ENCODE measurements around the gene ZFHX3. TPM values are rescaled to one million over a fixed set of nuclear protein-coding genes. Genes with fewer than 3 reads are reported as not detected.

The ZFHX3 gene
- total and polyA plus RNA-seq, 2 donors from 2014 or later = 2.3 to 29.3 TPM

DNA sequence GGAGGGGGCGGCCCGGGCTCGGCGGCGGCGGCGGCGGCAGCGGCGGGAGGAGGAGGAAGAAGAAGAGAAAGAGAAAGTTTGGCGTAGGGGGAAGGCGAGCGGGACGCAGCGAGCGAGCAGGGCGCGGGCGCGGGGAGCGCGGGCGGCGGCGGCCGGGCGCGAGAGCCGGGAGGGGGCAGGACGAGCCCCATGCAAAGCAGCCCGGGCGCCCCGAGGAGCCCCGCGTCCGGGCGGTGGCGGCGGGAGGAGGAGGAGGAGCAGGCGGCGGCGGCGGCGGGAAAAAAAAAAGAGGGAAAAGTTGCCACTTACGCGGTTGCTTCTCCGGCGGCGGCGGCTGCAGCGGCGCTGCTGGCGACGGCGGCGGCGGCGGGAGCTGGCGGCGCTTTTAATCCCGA lies 10.3 kb upstream of the ZFHX3 start:
- Histone ChIP-seq H3K4me1 (ENCODE audit: control insufficient read depth in 2 of 3, insufficient read depth in 2 of 3, low read depth in 1 of 3, low read length in 3 of 3) (peaks cover 10 to 18% (median 13%) of the 10 kb centered on the region in 3 donors), H3K9ac (ENCODE audit: low read length in 3 of 3) (no peak overlapping the region)
- FAIRE-seq = no peak

DNA sequence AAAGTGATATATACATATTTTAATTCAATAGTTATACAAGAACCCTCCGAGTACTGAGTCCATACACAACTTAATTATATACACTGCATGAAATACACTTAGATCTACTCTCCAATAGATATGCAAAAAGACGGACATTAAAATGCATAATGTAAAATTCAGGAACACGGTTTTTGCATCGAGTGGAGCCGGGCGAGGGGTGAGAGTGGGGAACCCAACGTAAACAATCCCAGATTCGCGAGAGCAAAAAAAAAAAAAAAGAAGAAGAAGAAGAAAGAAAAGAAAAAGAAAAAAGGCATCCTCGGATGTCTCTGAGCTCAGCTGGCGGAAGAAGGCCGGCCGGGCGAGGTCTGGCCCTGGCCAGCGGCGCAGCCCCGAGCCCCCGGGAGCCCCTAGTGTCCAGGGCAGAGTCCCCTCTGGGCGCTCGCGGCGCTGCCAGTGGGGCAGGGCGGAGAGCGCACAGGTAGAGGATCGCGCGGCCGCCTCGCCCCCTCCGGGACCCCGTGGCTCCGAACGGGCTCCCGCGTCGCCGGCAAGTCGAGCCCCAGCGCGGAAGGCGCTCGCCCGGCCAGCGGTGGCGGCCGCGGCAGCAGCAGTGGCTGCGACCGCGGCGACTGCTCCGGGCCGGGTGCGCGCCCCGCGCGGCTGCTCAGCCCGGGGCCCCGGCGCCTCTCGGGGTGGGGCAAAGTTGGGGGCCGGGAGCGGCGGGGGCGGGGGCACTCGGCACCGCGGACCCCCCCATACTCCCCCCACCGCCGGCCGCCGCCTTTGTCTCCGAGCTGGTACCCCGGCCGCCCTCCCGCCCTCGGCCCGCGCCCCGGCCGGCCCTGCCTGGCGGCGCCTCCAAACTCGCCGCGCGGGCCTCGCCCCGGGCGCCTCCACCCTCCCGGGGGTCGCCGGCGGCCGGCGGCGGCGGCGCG lies 9.6 kb upstream of the ZFHX3 start:
- intact Hi-C loops (cut with DNase I) = no loop called here
- FAIRE-seq = no peak

More for the DNA sequence above, 10.3 kb upstream of the ZFHX3 start:
- TF ChIP-seq, protein P1, sequence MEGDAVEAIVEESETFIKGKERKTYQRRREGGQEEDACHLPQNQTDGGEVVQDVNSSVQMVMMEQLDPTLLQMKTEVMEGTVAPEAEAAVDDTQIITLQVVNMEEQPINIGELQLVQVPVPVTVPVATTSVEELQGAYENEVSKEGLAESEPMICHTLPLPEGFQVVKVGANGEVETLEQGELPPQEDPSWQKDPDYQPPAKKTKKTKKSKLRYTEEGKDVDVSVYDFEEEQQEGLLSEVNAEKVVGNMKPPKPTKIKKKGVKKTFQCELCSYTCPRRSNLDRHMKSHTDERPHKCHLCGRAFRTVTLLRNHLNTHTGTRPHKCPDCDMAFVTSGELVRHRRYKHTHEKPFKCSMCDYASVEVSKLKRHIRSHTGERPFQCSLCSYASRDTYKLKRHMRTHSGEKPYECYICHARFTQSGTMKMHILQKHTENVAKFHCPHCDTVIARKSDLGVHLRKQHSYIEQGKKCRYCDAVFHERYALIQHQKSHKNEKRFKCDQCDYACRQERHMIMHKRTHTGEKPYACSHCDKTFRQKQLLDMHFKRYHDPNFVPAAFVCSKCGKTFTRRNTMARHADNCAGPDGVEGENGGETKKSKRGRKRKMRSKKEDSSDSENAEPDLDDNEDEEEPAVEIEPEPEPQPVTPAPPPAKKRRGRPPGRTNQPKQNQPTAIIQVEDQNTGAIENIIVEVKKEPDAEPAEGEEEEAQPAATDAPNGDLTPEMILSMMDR (IDR thresholded peaks at IDR 0.05; ENCODE audit: borderline replicate concordance, extremely low read depth, insufficient read depth) = no peak
- intact Hi-C loops (cut with DNase I) = no loop called here
- Histone ChIP-seq H3K36me3 (ENCODE audit: control insufficient read depth in 2 of 3, insufficient read depth in 3 of 3, low read length in 3 of 3) (no peaks in the 10 kb centered on the region), H3K27me3 (ENCODE audit: control insufficient read depth, insufficient read depth, low read length) (peaks cover 24% of the 10 kb centered on the region), H3K9me3 (ENCODE audit: control insufficient read depth in 2 of 3, insufficient read depth in 1 of 3, low read length in 3 of 3) (no peaks in the 10 kb centered on the region), H3K27ac (ENCODE audit: low read depth in 2 of 2, low read length in 2 of 2) (peak overlapping the region; percentile 66 to 87), H3K4me3 (ENCODE audit: low read length in 3 of 3) (no peak overlapping the region)
- DNase-seq = peak in 2 of 5 donors; percentile 76 to 82

DNA sequence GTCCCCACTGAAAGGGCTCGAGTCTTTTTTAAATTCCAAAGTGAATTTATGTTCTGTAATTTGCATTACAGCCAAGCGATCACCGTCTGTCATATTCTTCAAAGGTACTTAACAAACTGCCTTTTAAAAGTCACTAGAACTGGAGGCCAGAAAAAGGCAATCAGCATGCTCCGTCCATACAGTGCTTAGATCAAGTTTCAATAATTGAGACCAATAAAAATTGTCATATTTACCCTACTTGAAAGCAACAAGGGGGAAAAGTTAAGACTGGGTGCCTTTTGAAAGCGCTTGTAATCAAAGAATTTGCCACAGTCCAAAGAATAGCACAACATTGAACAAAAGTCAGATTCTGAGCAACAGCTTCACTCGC lies 9.0 kb upstream of the ZFHX3 start:
- H3K27ac ChIP-seq (ENCODE audit: low read depth in 2 of 2, low read length in 2 of 2) = peak overlapping the region; percentile 57 to 79
- H3K4me3 ChIP-seq (ENCODE audit: low read length in 3 of 3) = peak overlapping the region; percentile 45 to 72 (median 50)
- FAIRE-seq (no peak), DNase-seq (peak in 1 of 5 donors; percentile 48)
- no peaks in the 10 kb centered on the region for H3K36me3 ChIP-seq (ENCODE audit: control insufficient read depth in 2 of 3, insufficient read depth in 3 of 3, low read length in 3 of 3)
- peaks cover 15% of the 10 kb centered on the region for H3K27me3 ChIP-seq (ENCODE audit: control insufficient read depth, insufficient read depth, low read length)
- H3K9me3 ChIP-seq (ENCODE audit: control insufficient read depth in 2 of 3, insufficient read depth in 1 of 3, low read length in 3 of 3) = no peaks in the 10 kb centered on the region
- TF ChIP-seq, protein P1 (IDR thresholded peaks at IDR 0.05; ENCODE audit: borderline replicate concordance, extremely low read depth, insufficient read depth) = no peak
- intact Hi-C loops (cut with DNase I) = no loop called here
- H3K4me1 ChIP-seq (ENCODE audit: control insufficient read depth in 2 of 3, insufficient read depth in 2 of 3, low read depth in 1 of 3, low read length in 3 of 3) = peaks cover 8 to 20% (median 14%) of the 10 kb centered on the region in 3 donors
- H3K9ac ChIP-seq (ENCODE audit: low read length in 3 of 3) = peak overlapping the region; percentile 21 to 70 (median 26)

More for the DNA sequence above, 9.6 kb upstream of the ZFHX3 start:
- H3K36me3 ChIP-seq (ENCODE audit: control insufficient read depth in 2 of 3, insufficient read depth in 3 of 3, low read length in 3 of 3) = no peaks in the 10 kb centered on the region
- peak overlapping the region; percentile 57 to 79 for H3K27ac ChIP-seq (ENCODE audit: low read depth in 2 of 2, low read length in 2 of 2)
- peaks cover 22% of the 10 kb centered on the region for H3K27me3 ChIP-seq (ENCODE audit: control insufficient read depth, insufficient read depth, low read length)
- H3K4me1 ChIP-seq (ENCODE audit: control insufficient read depth in 2 of 3, insufficient read depth in 2 of 3, low read depth in 1 of 3, low read length in 3 of 3) = peaks cover 8 to 20% (median 14%) of the 10 kb centered on the region in 3 donors
- no peaks in the 10 kb centered on the region for H3K9me3 ChIP-seq (ENCODE audit: control insufficient read depth in 2 of 3, insufficient read depth in 1 of 3, low read length in 3 of 3)
- peak overlapping the region; percentile 45 to 72 (median 50) for H3K4me3 ChIP-seq (ENCODE audit: low read length in 3 of 3)
- DNase-seq = peak in 4 of 5 donors; percentile 73 to 86 (median 78)
- TF ChIP-seq, protein P1 (IDR thresholded peaks at IDR 0.05; ENCODE audit: borderline replicate concordance, extremely low read depth, insufficient read depth) = no peak
- peak overlapping the region; percentile 21 to 70 (median 41) for H3K9ac ChIP-seq (ENCODE audit: low read length in 3 of 3)

Data from kidney (tissue), 14 donors.